Lower lobe of right lung (tissue), 2 donors: ENCODE results near the gene ULK1. TPM values are rescaled to one million over a fixed set of nuclear protein-coding genes. Genes with fewer than 3 reads are reported as not detected.

Source experiments
- ATAC-seq, 2 donors: fragments of 200-7000 bp; cut with Tn5 transposase; one replicate each; pipeline ENCODE4 v1.9.1; 2020 to 2022; ENCODE audit warnings: mild to moderate bottlenecking in 2 of 2, moderate library complexity in 2 of 2
- DNase-seq: peaks from one replicate; pipeline ENCODE4 v3.0.0-alpha.2; 2020
- H3K27ac ChIP-seq: fragments of 200-600 bp; one replicate; pipeline ENCODE4 v1.8.0; 2022
- H3K27me3 ChIP-seq: fragments of 200-600 bp; one replicate; pipeline ENCODE4 v1.8.0; 2022; ENCODE audit warnings: low read depth
- H3K36me3 ChIP-seq: fragments of 200-600 bp; one replicate; pipeline ENCODE4 v1.8.0; 2022; ENCODE audit warnings: mild to moderate bottlenecking
- H3K4me1 ChIP-seq: fragments of 200-600 bp; one replicate; pipeline ENCODE4 v1.8.0; 2022
- H3K4me3 ChIP-seq: fragments of 200-600 bp; one replicate; pipeline ENCODE4 v1.8.0; 2022; ENCODE audit warnings: mild to moderate bottlenecking
- H3K9me3 ChIP-seq: fragments of 200-600 bp; one replicate; pipeline ENCODE4 v1.8.0; 2022
- intact Hi-C: fragments of 100-400 bp; cut with DNase I; formaldehyde crosslinking; loops from one replicate; pipeline ENCODE4 v1.11.0; 2022
- total RNA-seq: library from RNA; stranded (reverse); fragmentation: NEBNext Ultra II Directional; extraction: Animal tissue kit (Norgen Biotek cat#: 25700); gene quantifications from one replicate; pipeline ENCODE4 v1.2.1, GENCODE V29; 2021
- TF ChIP-seq, protein P1 (sequence below): fragments of 200-600 bp; IDR thresholded peaks from one replicate; pipeline ENCODE4 v1.8.0; 2022; ENCODE audit warnings: antibody characterized with exemption, mild to moderate bottlenecking
- donor health status: DM: no; HTN: yes; CAD: no; lungs with severe emphysema.

Gene ULK1
- total RNA-seq, 1 donor from 2014 or later = 32.2 TPM

DNA sequence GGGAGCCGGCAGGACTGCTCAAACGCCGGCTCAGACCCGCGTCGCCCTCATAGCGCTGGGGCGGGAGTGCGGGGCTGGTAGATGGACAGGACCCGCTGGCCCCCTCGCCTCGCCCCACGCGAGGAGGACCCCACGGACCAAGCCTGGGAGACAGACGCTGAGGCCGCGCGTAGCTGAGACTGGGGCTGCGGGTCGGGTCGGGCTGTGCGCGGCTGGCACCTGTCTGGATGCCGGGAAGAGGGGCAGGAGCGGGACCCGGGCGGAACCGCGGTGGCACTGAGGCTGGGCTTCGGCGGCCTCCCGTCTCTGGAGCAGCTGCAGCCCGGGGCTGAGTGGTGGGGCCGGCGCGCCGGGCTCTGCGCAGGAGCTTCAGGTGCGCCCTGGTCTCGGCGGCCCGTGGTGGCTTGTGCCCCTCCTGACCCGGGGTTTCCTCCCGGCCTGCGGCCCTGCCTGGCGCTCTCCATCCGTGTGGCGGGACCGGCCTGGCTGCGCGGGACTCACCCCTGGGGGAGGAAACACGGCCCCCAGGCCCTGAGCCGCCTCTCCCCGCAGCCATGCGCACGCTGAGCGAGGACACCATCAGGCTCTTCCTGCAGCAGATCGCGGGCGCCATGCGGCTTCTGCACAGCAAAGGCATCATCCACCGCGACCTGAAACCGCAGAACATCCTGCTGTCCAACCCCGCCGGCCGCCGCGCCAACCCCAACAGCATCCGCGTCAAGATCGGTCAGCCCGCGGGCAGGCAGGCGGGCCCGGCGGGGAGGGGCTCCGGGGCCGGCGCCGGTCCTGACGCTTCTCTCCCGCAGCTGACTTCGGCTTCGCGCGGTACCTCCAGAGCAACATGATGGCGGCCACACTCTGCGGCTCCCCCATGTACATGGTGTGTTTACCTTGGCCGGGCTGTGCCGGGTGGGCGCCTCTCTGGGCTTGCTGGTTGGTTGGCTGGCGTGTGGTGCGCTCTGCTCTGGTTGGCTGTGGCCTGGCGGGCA is 14.0 kb downstream of the ULK1 start:
- TF ChIP-seq, protein P1, sequence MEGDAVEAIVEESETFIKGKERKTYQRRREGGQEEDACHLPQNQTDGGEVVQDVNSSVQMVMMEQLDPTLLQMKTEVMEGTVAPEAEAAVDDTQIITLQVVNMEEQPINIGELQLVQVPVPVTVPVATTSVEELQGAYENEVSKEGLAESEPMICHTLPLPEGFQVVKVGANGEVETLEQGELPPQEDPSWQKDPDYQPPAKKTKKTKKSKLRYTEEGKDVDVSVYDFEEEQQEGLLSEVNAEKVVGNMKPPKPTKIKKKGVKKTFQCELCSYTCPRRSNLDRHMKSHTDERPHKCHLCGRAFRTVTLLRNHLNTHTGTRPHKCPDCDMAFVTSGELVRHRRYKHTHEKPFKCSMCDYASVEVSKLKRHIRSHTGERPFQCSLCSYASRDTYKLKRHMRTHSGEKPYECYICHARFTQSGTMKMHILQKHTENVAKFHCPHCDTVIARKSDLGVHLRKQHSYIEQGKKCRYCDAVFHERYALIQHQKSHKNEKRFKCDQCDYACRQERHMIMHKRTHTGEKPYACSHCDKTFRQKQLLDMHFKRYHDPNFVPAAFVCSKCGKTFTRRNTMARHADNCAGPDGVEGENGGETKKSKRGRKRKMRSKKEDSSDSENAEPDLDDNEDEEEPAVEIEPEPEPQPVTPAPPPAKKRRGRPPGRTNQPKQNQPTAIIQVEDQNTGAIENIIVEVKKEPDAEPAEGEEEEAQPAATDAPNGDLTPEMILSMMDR = no peak
- intact Hi-C loops = no loop called here
- no peak for DNase-seq
- no peak for ATAC-seq
- H3K9me3 ChIP-seq = no peaks in the 10 kb centered on the region
- peaks cover 72% of the 10 kb centered on the region for H3K36me3 ChIP-seq
- H3K4me3 ChIP-seq = no peak overlapping the region
- H3K4me1 ChIP-seq = peaks cover 9% of the 10 kb centered on the region
- no peaks in the 10 kb centered on the region for H3K27me3 ChIP-seq
- H3K27ac ChIP-seq = no peak overlapping the region

DNA sequence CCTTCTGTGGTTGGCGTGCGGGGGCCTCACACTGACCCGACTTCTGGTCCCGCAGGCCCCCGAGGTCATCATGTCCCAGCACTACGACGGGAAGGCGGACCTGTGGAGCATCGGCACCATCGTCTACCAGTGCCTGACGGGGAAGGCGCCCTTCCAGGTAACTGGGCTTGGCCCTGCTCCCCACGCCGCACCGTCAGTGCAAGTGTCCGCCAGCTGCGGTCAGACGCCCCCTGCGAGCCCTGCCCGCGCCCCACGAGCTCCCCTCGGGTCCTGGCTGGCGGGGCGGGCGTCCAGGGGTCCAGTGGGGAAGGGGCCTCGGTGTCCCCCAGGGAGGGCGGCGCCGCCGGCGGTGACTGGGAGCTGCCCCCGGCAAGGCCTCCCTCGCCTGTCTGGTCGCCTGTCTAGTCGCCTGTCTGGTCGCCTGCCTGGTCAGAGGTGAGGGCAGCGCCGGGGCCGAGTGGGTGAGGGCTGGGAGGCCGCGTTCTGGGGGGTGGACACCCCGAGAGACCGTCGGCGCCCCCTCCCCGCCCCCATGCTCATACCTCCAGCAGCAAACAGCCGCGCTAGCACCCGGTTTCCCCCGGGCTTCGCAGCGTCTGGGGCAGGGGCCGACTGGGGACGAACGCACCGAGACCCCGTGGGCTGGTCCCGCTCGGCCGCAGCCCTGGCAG is 14.8 kb downstream of the ULK1 start:
- Histone ChIP-seq H3K36me3 (peaks cover 80% of the 10 kb centered on the region), H3K9me3 (no peaks in the 10 kb centered on the region), H3K4me3 (no peak overlapping the region), H3K4me1 (peaks cover 9% of the 10 kb centered on the region), H3K27ac (no peak overlapping the region), H3K27me3 (no peaks in the 10 kb centered on the region)
- no peak for DNase-seq
- no peak for ATAC-seq
- intact Hi-C loops = no loop called here
- TF ChIP-seq, protein P1 = no peak

DNA sequence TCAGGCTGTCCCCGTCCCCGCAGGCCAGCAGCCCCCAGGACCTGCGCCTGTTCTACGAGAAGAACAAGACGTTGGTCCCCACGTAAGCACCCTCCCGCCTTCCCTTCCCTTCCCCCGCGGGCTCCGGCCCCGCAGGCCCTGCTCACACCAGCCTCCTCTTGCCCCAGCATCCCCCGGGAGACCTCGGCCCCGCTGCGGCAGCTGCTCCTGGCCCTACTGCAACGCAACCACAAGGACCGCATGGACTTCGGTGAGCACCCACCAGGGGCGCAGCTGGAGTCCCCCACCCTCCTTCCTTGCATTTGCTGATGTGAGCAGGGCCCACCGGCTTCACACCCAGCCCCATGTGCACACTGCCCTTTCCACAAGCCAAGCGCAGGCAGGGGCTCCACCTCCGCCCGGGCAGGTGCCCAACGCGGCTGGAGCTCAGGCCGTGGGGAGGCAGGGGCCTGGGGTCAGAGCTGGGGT is 15.4 kb downstream of the ULK1 start:
- intact Hi-C loops = no loop called here
- no peaks in the 10 kb centered on the region for H3K9me3 ChIP-seq
- ATAC-seq (no peak), DNase-seq (no peak)
- no peak overlapping the region for H3K27ac ChIP-seq
- H3K4me3 ChIP-seq = no peak overlapping the region
- TF ChIP-seq, protein P1 = no peak
- no peaks in the 10 kb centered on the region for H3K27me3 ChIP-seq
- peaks cover 9% of the 10 kb centered on the region for H3K4me1 ChIP-seq
- peaks cover 83% of the 10 kb centered on the region for H3K36me3 ChIP-seq

DNA sequence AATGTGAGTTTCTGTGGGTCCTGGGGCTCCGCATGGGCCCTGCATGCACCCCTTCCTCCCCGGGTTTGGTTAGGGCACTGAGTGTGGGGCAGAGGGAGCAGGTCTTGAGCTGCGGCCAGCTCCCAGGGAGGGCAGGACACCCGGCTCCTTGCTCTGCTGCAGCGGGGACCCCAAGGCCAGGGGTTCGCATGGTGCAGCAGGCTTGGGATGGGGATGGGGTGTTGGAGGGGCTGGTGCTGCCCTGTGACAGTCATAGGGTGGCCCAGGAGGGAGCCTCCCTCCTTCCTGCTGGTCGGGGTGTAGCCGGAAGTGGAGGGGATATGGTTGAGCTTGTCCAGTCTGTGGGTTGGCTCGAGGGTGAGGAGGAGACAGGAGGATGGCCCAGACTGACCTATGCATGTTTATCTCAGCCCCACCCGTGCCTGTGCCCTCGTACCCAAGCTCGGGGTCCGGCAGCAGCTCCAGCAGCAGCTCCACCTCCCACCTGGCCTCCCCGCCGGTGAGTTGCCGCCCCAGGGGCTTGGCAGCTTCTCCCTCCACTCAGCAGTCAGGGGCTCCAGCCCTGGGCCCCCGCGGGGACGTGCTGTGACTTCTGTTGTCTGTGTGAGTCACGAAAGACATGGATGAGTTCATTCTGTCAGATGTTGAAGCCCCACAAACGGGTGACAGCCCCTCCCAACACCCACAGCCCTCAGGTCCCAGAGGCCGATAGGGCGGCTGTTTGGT is 16.0 kb downstream of the ULK1 start:
- TF ChIP-seq, protein P1 = no peak

DNA sequence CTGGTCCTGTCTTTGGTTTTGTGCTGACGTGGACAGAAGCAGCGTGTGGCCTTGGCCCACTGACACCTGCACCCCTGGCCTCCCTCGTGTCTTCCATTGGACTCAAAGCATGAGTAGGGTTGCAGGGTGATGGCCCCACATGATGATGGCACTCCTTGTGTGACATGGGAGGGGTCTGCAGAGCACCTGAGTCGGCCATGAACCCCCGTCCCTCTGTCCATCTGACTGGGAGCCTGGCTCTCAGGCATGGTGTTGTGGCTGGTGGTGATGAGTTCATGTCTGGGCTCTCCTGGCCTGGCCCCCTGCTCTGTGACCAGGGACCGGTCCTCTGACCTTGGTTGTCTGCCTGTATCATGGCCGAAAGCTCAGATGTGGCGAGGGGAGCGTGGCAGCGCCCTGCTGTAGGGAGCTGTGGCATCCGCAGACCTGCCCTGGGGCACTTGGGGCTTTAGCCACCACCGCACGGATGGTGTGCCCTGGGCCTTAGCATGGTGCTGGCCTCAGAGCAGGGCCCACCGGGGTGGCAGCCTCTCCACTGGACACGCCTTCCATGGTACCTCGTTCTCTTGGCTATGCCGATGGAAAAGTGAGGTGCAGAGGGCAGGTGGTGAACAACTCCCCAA is 16.7 kb downstream of the ULK1 start:
- DNase-seq (no peak), ATAC-seq (no peak)
- Histone ChIP-seq H3K9me3 (no peaks in the 10 kb centered on the region), H3K4me3 (no peak overlapping the region), H3K4me1 (peaks cover 9% of the 10 kb centered on the region), H3K36me3 (peaks cover 95% of the 10 kb centered on the region), H3K27ac (no peak overlapping the region), H3K27me3 (no peaks in the 10 kb centered on the region)
- TF ChIP-seq, protein P1 = no peak
- intact Hi-C loops = no loop called here

More for the DNA sequence above, 16.0 kb downstream of the ULK1 start:
- Histone ChIP-seq H3K27me3 (no peaks in the 10 kb centered on the region), H3K4me1 (peaks cover 9% of the 10 kb centered on the region), H3K27ac (no peak overlapping the region), H3K4me3 (no peak overlapping the region), H3K36me3 (peaks cover 89% of the 10 kb centered on the region), H3K9me3 (no peaks in the 10 kb centered on the region)
- no peak for DNase-seq
- intact Hi-C loops = no loop called here
- no peak for ATAC-seq
